Measurements from ENCODE around the gene PLPP7. TPM values are rescaled to one million over a fixed set of nuclear protein-coding genes. Genes with fewer than 3 reads are reported as not detected.
"Not testable (repeated sequence)": the region's sequence is repeated elsewhere in the genome, so short reads cannot be mapped to it uniquely, and the experiment has no call there.

PLPP7 gene
- total and polyA plus RNA-seq, 7 experiments from 2014 or later, result 0.12 to 0.71 (median 0.19) TPM; not detected in 1

DNA sequence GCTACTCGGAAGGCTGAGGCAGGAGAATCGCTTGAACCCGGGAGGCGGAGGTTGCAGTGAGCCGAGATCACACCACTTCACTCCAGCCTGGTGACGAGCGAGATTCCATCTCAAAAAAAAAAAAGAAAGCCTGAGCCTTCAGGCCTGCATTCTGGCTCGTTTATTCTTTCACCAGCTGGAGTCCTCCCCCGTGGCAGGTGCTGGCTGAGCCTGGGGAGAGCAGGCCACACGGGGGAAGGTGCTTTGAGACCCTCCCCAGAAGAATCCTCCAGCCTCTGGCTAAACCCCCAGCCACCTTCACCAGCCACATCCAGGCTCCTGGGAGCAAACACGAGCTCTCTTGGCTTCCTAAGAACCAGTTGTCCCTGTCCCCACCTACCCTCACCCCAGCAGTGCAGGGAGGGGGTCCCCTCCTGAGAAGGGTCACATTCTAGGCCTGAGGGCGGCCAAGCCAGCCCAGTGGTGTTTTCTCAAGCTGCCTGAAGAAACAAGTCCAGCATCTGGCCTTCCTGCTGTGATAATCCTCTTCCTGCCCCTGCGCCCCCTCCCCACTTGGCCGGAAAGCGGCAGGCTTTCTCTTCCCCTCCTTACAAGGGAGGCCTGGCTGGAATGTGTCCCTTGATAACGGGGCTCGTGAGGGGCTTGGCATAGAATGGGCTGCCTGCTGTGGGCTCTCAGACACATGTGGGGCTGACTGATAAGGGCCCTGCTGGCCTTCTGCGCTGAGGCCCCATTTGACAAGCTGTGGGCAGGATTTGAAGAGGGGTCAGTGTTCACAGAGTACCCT is 41.5 kb downstream of the PLPP7 start:
- CTCF ChIA-PET, result interaction anchor here (0.7 to 9.8 kb wide), 2 partner anchors 152 to 321 kb away, joined by 4 to 147 read pairs; no protein-coding TSS in a partner anchor
- Mint-ChIP-seq H3K4me1 (peaks cover 0 to 1% (median under 1%) of the 10 kb centered on the region in 7 donors), H3K27me3 (peaks cover 0 to 14% (median 0%) of the 10 kb centered on the region in 5 donors), H3K9me3 (no peaks in the 10 kb centered on the region), H3K36me3 (no peaks in the 10 kb centered on the region), H3K27ac (no peak overlapping the region), H3K4me3 (no peak overlapping the region)
- no peaks in the 10 kb centered on the region for H3K36me3 ChIP-seq (ENCODE audit: control insufficient read depth in 2 of 3, insufficient read depth in 3 of 3, low read length in 3 of 3)
- H3K27me3 ChIP-seq (ENCODE audit: control insufficient read depth in 2 of 2, insufficient read depth in 2 of 2, low read length in 2 of 2), result no peaks in the 10 kb centered on the region
- H3K27ac ChIP-seq (ENCODE audit: low read depth, low read length), result no peak overlapping the region
- no peak for ATAC-seq
- H3K9me3 ChIP-seq (ENCODE audit: control insufficient read depth in 2 of 3, low read length in 3 of 3), result no peaks in the 10 kb centered on the region
- POLR2A ChIA-PET, result no interaction called here
- H3K4me3 ChIP-seq (ENCODE audit: low read length), result no peak overlapping the region
- intact Hi-C loops (cut with micrococcal nuclease), result no loop called here
- H3K4me1 ChIP-seq (ENCODE audit: control insufficient read depth in 2 of 2, insufficient read depth in 2 of 2, low read length in 2 of 2), result peaks cover 0 to 1% of the 10 kb centered on the region in 2 donors
- no peak for DNase-seq

- H3K4me3 Mint-ChIP-seq; intact Hi-C loops (cut with micrococcal nuclease); H3K36me3 ChIP-seq (ENCODE audit: control insufficient read depth in 2 of 3, insufficient read depth in 3 of 3, low read length in 3 of 3); H3K27me3 ChIP-seq (ENCODE audit: control insufficient read depth in 2 of 2, insufficient read depth in 2 of 2, low read length in 2 of 2); H3K4me1 ChIP-seq (ENCODE audit: control insufficient read depth in 2 of 2, insufficient read depth in 2 of 2, low read length in 2 of 2); DNase-seq; H3K9me3 Mint-ChIP-seq; H3K4me3 ChIP-seq (ENCODE audit: low read length); H3K4me1 Mint-ChIP-seq; ATAC-seq; H3K36me3 Mint-ChIP-seq; H3K27ac ChIP-seq (ENCODE audit: low read depth, low read length); H3K27ac Mint-ChIP-seq; H3K9me3 ChIP-seq (ENCODE audit: control insufficient read depth in 2 of 3, low read length in 3 of 3): not testable (repeated sequence)
- H3K27me3 Mint-ChIP-seq, result peaks cover 0 to 12% (median 0%) of the 10 kb centered on the region in 5 donors
- CTCF ChIA-PET, result interaction anchor here (9.8 kb wide), 1 partner anchor 153 kb away, joined by 147 read pairs; no protein-coding TSS in a partner anchor
- POLR2A ChIA-PET, result interaction anchor here (1.2 kb wide), 1 partner anchor 76 kb away, joined by 3 read pairs; no protein-coding TSS in a partner anchor
Observed at GRCh38 chr9:131331996-131332395, 42.5 kb downstream of the PLPP7 start.

DNA sequence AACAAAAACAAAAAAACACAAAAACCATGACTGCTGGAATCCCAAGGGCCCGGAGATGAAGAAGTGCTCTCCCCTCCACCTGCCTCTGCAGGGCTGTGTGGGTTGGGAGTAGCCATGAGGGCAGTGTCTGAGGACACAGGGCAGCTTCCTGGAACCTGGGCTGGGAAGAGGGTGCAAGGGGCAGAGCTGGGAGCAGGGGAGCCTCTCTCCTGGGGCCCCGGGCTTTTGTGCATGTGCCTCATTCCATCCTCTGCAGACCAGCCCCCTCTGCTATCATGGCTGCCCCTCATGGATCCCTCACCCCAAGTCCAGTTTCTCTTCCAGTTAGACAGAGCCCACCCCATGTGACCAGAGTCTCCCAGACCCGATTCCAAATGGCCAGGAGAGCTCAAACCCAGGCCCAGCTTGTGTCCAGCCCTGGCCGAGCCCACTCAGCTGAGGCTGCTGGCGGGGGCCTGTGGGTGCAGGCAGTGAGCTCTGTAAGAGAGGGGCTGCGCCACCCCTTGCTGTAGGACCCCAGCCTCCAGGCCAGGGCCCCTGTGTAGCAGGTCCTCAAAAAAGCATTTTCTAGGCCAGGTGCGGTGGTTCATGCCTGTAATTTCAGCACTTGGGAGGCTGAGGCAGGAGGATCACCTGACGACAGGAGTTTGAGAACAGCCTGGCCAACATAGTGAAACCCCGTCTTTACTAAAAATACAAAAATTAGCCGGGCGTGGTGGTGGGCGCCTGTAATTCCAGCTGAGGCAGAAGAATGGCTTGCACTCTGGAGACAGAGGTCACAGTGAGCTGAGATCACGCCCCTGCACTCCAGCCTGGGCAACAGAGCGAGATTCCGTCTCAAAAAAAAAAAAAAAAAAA is 44.5 kb downstream of the PLPP7 start:
- Histone ChIP-seq H3K36me3 (ENCODE audit: control insufficient read depth in 2 of 3, insufficient read depth in 3 of 3, low read length in 3 of 3) (no peaks in the 10 kb centered on the region), H3K4me1 (ENCODE audit: control insufficient read depth in 2 of 2, insufficient read depth in 2 of 2, low read length in 2 of 2) (peaks cover 0 to 3% of the 10 kb centered on the region in 2 donors), H3K27me3 (ENCODE audit: control insufficient read depth in 2 of 2, insufficient read depth in 2 of 2, low read length in 2 of 2) (no peaks in the 10 kb centered on the region), H3K4me3 (ENCODE audit: low read length) (no peak overlapping the region), H3K9me3 (ENCODE audit: control insufficient read depth in 2 of 3, low read length in 3 of 3) (no peaks in the 10 kb centered on the region), H3K27ac (ENCODE audit: low read depth, low read length) (no peak overlapping the region)
- peaks cover 4 to 7% (median 4%) of the 10 kb centered on the region in 7 donors for H3K4me1 Mint-ChIP-seq
- no peak overlapping the region for H3K4me3 Mint-ChIP-seq
- no peaks in the 10 kb centered on the region for H3K9me3 Mint-ChIP-seq
- no peak for DNase-seq
- ChIA-PET POLR2A (interaction anchor here (1.5 kb wide), 1 partner anchor 81 kb away, joined by 4 read pairs; no protein-coding TSS in a partner anchor), CTCF (interaction anchor here (0.7 to 9.8 kb wide), 2 partner anchors 155 to 172 kb away, joined by 3 to 147 read pairs; no protein-coding TSS in a partner anchor)
- intact Hi-C loops (cut with micrococcal nuclease), result no loop called here
- peaks cover 0 to 4% (median 0%) of the 10 kb centered on the region in 5 donors for H3K27me3 Mint-ChIP-seq
- no peak for ATAC-seq
- H3K27ac Mint-ChIP-seq, result no peak overlapping the region
- no peaks in the 10 kb centered on the region for H3K36me3 Mint-ChIP-seq

- Histone ChIP-seq H3K27ac (ENCODE audit: low read depth, low read length) (no peak overlapping the region), H3K9me3 (ENCODE audit: control insufficient read depth in 2 of 3, low read length in 3 of 3) (no peaks in the 10 kb centered on the region), H3K36me3 (ENCODE audit: control insufficient read depth in 2 of 3, insufficient read depth in 3 of 3, low read length in 3 of 3) (no peaks in the 10 kb centered on the region), H3K27me3 (ENCODE audit: control insufficient read depth in 2 of 2, insufficient read depth in 2 of 2, low read length in 2 of 2) (no peaks in the 10 kb centered on the region), H3K4me3 (ENCODE audit: low read length) (no peak overlapping the region), H3K4me1 (ENCODE audit: control insufficient read depth in 2 of 2, insufficient read depth in 2 of 2, low read length in 2 of 2) (peaks cover 0 to 3% of the 10 kb centered on the region in 2 donors)
- Mint-ChIP-seq H3K4me3 (no peak overlapping the region), H3K4me1 (peaks cover 4 to 7% (median 4%) of the 10 kb centered on the region in 7 donors), H3K36me3 (no peaks in the 10 kb centered on the region), H3K27me3 (peaks cover 0 to 5% (median 0%) of the 10 kb centered on the region in 5 donors), H3K27ac (no peak overlapping the region), H3K9me3 (no peaks in the 10 kb centered on the region)
- no peak for DNase-seq
- CTCF ChIA-PET, result interaction anchor here (0.7 to 9.8 kb wide), 6 partner anchors 56 to 431 kb away, joined by 3 to 147 read pairs (median 3); no protein-coding TSS in a partner anchor
- POLR2A ChIA-PET, result interaction anchor here (0.7 to 1.5 kb wide), 4 partner anchors 23 to 157 kb away, joined by 3 to 5 read pairs (median 4); no protein-coding TSS in a partner anchor
- intact Hi-C loops (cut with micrococcal nuclease), result loop anchor here in 1 of 2 donors (5.0 kb wide), 1 partner anchor 57 kb away; the partner anchor contains the start of gene FAM78A
- no peak for ATAC-seq
Observed at GRCh38 chr9:131334629-131335367, 45.3 kb downstream of the PLPP7 start.

- Mint-ChIP-seq H3K4me1 (peaks cover 4 to 7% (median 4%) of the 10 kb centered on the region in 7 donors), H3K27me3 (peaks cover 0 to 8% (median 0%) of the 10 kb centered on the region in 5 donors), H3K9me3 (no peaks in the 10 kb centered on the region), H3K4me3 (no peak overlapping the region), H3K36me3 (no peaks in the 10 kb centered on the region), H3K27ac (no peak overlapping the region)
- Histone ChIP-seq H3K9me3 (ENCODE audit: control insufficient read depth in 2 of 3, low read length in 3 of 3) (no peaks in the 10 kb centered on the region), H3K4me3 (ENCODE audit: low read length) (no peak overlapping the region), H3K27me3 (ENCODE audit: control insufficient read depth in 2 of 2, insufficient read depth in 2 of 2, low read length in 2 of 2) (no peaks in the 10 kb centered on the region), H3K36me3 (ENCODE audit: control insufficient read depth in 2 of 3, insufficient read depth in 3 of 3, low read length in 3 of 3) (no peaks in the 10 kb centered on the region), H3K4me1 (ENCODE audit: control insufficient read depth in 2 of 2, insufficient read depth in 2 of 2, low read length in 2 of 2) (peaks cover 0 to 3% of the 10 kb centered on the region in 2 donors), H3K27ac (ENCODE audit: low read depth, low read length) (no peak overlapping the region)
- intact Hi-C loops (cut with micrococcal nuclease), result loop anchor here in 1 of 2 donors (5.0 kb wide), 1 partner anchor 58 kb away; the partner anchor contains the start of gene FAM78A
- CTCF ChIA-PET, result interaction anchor here (0.6 to 9.8 kb wide), 6 partner anchors 12 to 430 kb away, joined by 3 to 147 read pairs (median 3); no protein-coding TSS in a partner anchor
- POLR2A ChIA-PET, result interaction anchor here (0.7 to 1.0 kb wide), 3 partner anchors 24 to 158 kb away, joined by 3 to 5 read pairs (median 3); no protein-coding TSS in a partner anchor
- DNase-seq, result no peak
- no peak for ATAC-seq
Observed at GRCh38 chr9:131335368-131335755, 45.8 kb downstream of the PLPP7 start.

Measured in naive thymus-derived CD4-positive, alpha-beta T cell (primary cell).